HG03432 (cell line): ENCODE results near the gene BEND4.

Experiments used
- ATAC-seq: cut with Tn5 transposase; IDR thresholded peaks from one replicate; pipeline ENCODE4 v1.9.1; 2021; ENCODE audit warnings: mild to moderate bottlenecking, moderate library complexity; ENCODE audit not compliant: unreplicated experiment

BEND4 gene

DNA sequence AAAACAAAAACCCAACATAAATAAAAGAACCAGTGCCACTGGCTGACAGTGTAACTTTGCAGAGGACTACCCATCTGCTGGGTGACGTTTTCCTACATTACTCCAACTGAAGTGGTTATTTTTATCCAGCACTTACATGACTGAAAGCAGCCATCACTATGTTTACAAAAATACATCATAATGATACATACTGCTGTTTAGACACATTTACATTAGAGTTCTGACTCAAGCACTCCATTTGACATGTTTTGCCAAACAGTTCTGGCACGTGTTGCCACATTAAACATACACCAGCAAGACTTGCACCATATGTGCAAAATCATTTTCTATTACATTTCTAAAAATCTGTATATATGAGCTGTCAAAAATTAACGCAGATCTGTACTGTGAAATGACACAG is 39.6 kb downstream of the BEND4 start:
- ATAC-seq, result no peak

- no peak for ATAC-seq
Measured at GRCh38 chr4:42104521-42104920, 47.9 kb downstream of the BEND4 start.

- no peak for ATAC-seq
Measured at GRCh38 chr4:42101446-42101975, 50.9 kb downstream of the BEND4 start.

- ATAC-seq, result no peak
Measured at GRCh38 chr4:42088386-42088785, 64.1 kb downstream of the BEND4 start.

DNA sequence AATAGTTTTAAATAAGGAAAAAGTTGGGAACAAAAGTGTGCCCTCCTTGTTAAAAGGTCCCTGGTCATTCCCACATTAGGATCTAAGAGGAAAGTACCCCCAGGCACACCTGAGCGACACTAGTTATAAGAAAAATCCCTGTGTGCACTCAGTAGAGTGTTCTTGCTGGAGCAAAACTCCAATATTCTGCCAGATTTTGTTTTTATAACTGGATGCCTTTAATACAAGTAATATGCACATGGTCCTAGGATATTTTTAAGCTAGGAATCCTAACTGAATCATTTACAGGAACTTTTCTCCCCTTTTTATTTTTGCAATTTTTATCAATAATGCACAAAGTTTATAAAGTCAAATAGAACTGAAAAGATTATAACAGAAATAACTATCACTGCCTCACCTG is 68.6 kb downstream of the BEND4 start:
- no peak for ATAC-seq

- ATAC-seq, result peak; percentile 57
Measured at GRCh38 chr4:42080306-42080705, 72.1 kb downstream of the BEND4 start.

DNA sequence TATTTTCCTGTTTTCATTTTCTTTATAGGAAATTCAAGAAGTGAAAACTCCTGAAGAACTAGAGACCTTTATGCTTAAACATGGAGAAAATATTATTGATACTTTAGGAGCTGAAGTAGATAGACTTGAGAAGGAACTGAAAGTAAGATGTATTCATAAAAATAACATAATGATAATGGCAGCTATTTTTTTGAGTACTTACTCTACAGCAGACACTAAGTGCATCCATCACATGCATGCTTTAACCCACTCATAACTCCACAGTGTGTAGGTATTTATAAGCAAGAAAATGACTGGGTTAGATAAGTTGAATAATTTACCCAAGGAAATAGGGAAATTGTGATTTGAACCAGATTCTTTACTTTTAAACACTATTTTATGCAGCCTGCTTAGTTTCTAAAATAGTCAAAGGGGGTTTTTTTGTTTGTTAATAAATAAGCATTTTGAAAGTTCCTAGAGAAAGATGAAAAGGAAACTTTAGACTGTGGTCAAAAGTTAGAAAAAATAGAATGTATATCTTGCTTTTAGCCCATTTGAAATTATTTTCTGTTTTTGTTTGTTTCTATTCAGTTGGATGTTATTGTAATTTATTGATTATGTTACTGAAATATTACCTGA is 74.2 kb downstream of the BEND4 start:
- ATAC-seq, result peak; percentile 91

DNA sequence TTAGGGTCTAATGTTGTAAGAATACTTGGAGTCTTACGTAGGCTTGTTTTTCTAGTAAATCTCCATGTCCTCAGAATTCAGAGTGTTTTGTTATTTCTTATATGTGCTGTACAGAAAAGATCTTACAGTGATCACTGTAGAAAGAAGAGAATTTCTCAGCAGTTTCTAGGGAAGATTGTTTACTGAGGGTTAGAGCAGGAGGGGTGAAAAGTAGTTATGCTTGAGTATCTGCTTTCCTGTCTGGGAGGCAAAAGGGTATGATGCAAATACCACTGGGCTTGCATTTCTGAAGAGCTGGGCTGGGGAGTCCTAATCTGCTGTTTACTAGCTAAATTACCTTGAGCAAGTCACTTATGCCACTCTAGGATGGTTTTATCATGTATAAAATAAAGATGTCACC is 78.2 kb downstream of the BEND4 start:
- ATAC-seq, result no peak

DNA sequence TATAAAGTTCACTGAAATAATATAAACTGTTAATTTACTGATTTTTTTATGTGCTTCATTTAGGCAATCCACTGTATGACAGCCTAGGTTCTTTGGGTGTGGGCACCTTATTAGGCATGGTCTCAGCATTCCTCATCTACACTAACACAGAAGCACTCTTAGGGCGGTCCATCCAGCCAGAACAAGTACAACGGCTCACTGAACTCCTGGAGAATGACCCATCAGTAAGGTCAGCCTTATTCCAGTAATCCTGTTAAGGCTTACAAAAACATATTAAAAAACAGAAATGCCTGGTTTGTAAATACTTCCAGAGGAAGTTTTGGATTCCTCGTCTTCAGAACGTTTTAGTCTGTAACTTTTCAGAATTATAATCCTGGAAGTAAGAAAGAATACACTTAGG is 82.0 kb downstream of the BEND4 start:
- ATAC-seq, result no peak

GRCh38 chr4:42067264-42067663 is 85.2 kb downstream of the BEND4 start:
- ATAC-seq, result no peak

- ATAC-seq, result no peak
Measured at GRCh38 chr4:42066402-42066801, 86.1 kb downstream of the BEND4 start.
